HCT116 (cell line): ENCODE results near the gene CDH23. TPM values are rescaled to one million over a fixed set of nuclear protein-coding genes. Genes with fewer than 3 reads are reported as not detected.

ENCODE experiments used
- ATAC-seq: fragments of 200-7000 bp; cut with Tn5 transposase; 2 replicates; pipeline ENCODE4 v1.9.1; 2020; ENCODE audit warnings: mild to moderate bottlenecking, moderate library complexity
- BruUV-seq: library from RNA; stranded (reverse); fragments of 400-500 nt; replicated peaks from 2 replicates; lab custom pipeline; 2021; lab: Mats Ljungman, UMichigan
- CTCF ChIA-PET: fragments of 300-600 bp; sonication (Branson Sonifier 250); formaldehyde crosslinking; loops from one replicate; lab custom pipeline; 2021; ENCODE audit warnings: antibody characterized with exemption; lab: Charles Lee
- POLR2A ChIA-PET: fragments of 300-600, 350-600 bp; sonication (Branson Sonifier 250); formaldehyde crosslinking; loops from one replicate; lab custom pipeline; 2021; ENCODE audit warnings: antibody characterized with exemption; lab: Charles Lee
- RAD21 ChIA-PET, 2 experiments: fragments of 300-600 bp; sonication (Branson Sonifier 250); formaldehyde crosslinking; loops; one replicate each; lab custom pipeline; 2023; ENCODE audit warnings: low total read pairs in 2 of 2; ENCODE audit not compliant: uncharacterized antibody in 2 of 2, unreplicated experiment in 2 of 2, low non-redundant PET in 1 of 2; lab: Charles Lee
- DNase-seq: peaks from one replicate; pipeline ENCODE4 v3.0.0-alpha.2; 2010; ENCODE audit warnings: low read depth, low spot score
- H2AFZ ChIP-seq: fragments of 200-600 bp; shearing (Covaris generic), sonication (generic); 2 replicates; pipeline ENCODE4 v1.6.1; 2017; ENCODE audit warnings: low read depth, mixed run types, mixed read lengths, antibody characterized with exemption, low read length; ENCODE audit not compliant: poor library complexity, severe bottlenecking
- H3K27ac ChIP-seq: 2 replicates; pipeline ENCODE4 v1.5.1; 2012; ENCODE audit warnings: low read depth, low read length
- H3K27me3 ChIP-seq: fragments of 200-600 bp; sonication (generic); 2 replicates; pipeline ENCODE4 v1.6.1; 2016; ENCODE audit warnings: mixed run types, low read length, mixed read lengths; ENCODE audit not compliant: insufficient read depth
- H3K36me3 ChIP-seq, 2 experiments: fragments of 200-500 bp in 1 of 2; fragments of 200-600 bp in 1 of 2; sonication (Bioruptor generic) in 1 of 2; sonication (generic) in 1 of 2; 2 replicates each; pipeline versions ENCODE4 v1.5.1 to v1.6.1; 2014 to 2016; ENCODE audit warnings: low read length in 2 of 2, inconsistent platforms in 1 of 2, mixed read lengths in 1 of 2, mixed run types in 1 of 2; ENCODE audit not compliant: insufficient read depth in 2 of 2, control insufficient read depth in 1 of 2
- H3K4me1 ChIP-seq, 2 experiments: fragments of 200-600 bp in 1 of 2; sonication (generic) in 1 of 2; 2 replicates each; pipeline versions ENCODE4 v1.5.1 to v1.6.1; 2012 to 2017; ENCODE audit warnings: low read length in 2 of 2, inconsistent platforms in 1 of 2, mild to moderate bottlenecking in 1 of 2, mixed read lengths in 1 of 2, mixed run types in 1 of 2, moderate library complexity in 1 of 2; ENCODE audit not compliant: insufficient read depth in 2 of 2, control insufficient read depth in 1 of 2
- H3K4me2 ChIP-seq: fragments of 200-600 bp; sonication (generic); 2 replicates; pipeline ENCODE4 v1.6.1; 2017; ENCODE audit warnings: mixed run types, low read length, mixed read lengths
- H3K4me3 ChIP-seq, 2 experiments: fragments of 200-600 bp in 1 of 2; sonication (generic) in 1 of 2; replicated peaks in 1 of 2; 2 replicates each; pipeline ENCODE4 v1.5.1; 2011 to 2016; ENCODE audit warnings: low read length in 2 of 2, control low read depth in 1 of 2, low read depth in 1 of 2, mild to moderate bottlenecking in 1 of 2, mixed read lengths in 1 of 2, mixed run types in 1 of 2
- H3K79me2 ChIP-seq: fragments of 200-600 bp; sonication (generic); 2 replicates; pipeline ENCODE4 v1.6.1; 2017; ENCODE audit warnings: mild to moderate bottlenecking, mixed run types, low read length, moderate library complexity, mixed read lengths; ENCODE audit not compliant: insufficient read depth
- H3K9ac ChIP-seq: fragments of 200-600 bp; sonication (generic); 2 replicates; pipeline ENCODE4 v1.6.1; 2016; ENCODE audit warnings: low read length, mixed read lengths
- H3K9me2 ChIP-seq: fragments of 200-600 bp; sonication (generic), shearing (Covaris generic); 2 replicates; pipeline ENCODE4 v1.6.1; 2017; ENCODE audit warnings: mixed run types, mild to moderate bottlenecking, moderate library complexity; ENCODE audit not compliant: insufficient read depth
- H3K9me3 ChIP-seq, 2 experiments: fragments of 200-500 bp in 1 of 2; fragments of 200-600 bp in 1 of 2; sonication (Bioruptor generic) in 1 of 2; sonication (generic) in 1 of 2; 2 replicates each; pipeline ENCODE4 v1.6.1; 2014 to 2017; ENCODE audit warnings: low read length in 2 of 2, mixed read lengths in 2 of 2, inconsistent platforms in 1 of 2, low read depth in 1 of 2, mild to moderate bottlenecking in 1 of 2, mixed run types in 1 of 2, moderate library complexity in 1 of 2; ENCODE audit not compliant: control insufficient read depth in 1 of 2, insufficient read depth in 1 of 2
- H4K20me1 ChIP-seq: fragments of 200-600 bp; sonication (generic), shearing (Covaris generic); 2 replicates; pipeline ENCODE4 v1.6.1; 2017; ENCODE audit warnings: mixed run types, mild to moderate bottlenecking, moderate library complexity; ENCODE audit not compliant: insufficient read depth
- CTCF ChIP-seq, 3 experiments: fragments of 200-600 bp in 1 of 3; sonication (generic) in 1 of 3; IDR thresholded peaks in 2 of 3; conservative IDR thresholded peaks in 1 of 3; 2 replicates each; pipeline ENCODE4 v1.5.1; 2012 to 2017; ENCODE audit warnings: low read depth in 2 of 3, low read length in 2 of 3, antibody characterized with exemption in 1 of 3, borderline replicate concordance in 1 of 3, control low read depth in 1 of 3, mild to moderate bottlenecking in 1 of 3, mixed read lengths in 1 of 3, mixed run types in 1 of 3, moderate library complexity in 1 of 3; ENCODE audit not compliant: insufficient read depth in 1 of 3
- EGR1 ChIP-seq: IDR thresholded peaks from 2 replicates; pipeline ENCODE4 v1.6.1; 2012; ENCODE audit warnings: low read depth
- EZH2phosphoT487 ChIP-seq: fragments of 200-600 bp; IDR thresholded peaks from 2 replicates; pipeline ENCODE4 v1.6.1; 2018; ENCODE audit warnings: antibody characterized with exemption, borderline replicate concordance
- FOSL1 ChIP-seq: IDR thresholded peaks from 2 replicates; pipeline ENCODE4 v1.6.1; 2012; ENCODE audit warnings: low read depth
- JUND ChIP-seq: IDR thresholded peaks from 2 replicates; pipeline ENCODE4 v1.6.1; 2012
- POLR2AphosphoS5 ChIP-seq: IDR thresholded peaks from 2 replicates; pipeline ENCODE4 v1.6.1; 2011; ENCODE audit warnings: mild to moderate bottlenecking, low read depth, low read length, moderate library complexity
- REST ChIP-seq: IDR thresholded peaks from 2 replicates; pipeline ENCODE4 v1.6.1; 2012; ENCODE audit warnings: low read depth
- SIN3A ChIP-seq: IDR thresholded peaks from 2 replicates; pipeline ENCODE4 v1.6.1; 2012; ENCODE audit warnings: low read depth
- SP1 ChIP-seq: IDR thresholded peaks from 2 replicates; pipeline ENCODE4 v1.6.1; 2012; ENCODE audit warnings: low read depth
- TCF7L2 ChIP-seq: IDR thresholded peaks from 2 replicates; pipeline ENCODE4 v1.7.0; 2011; ENCODE audit warnings: borderline replicate concordance, inconsistent platforms; ENCODE audit not compliant: insufficient read depth, insufficient read length; ENCODE audit errors: extremely low read depth
- ZBTB33 ChIP-seq: IDR thresholded peaks from 2 replicates; pipeline ENCODE4 v1.6.1; 2011; ENCODE audit warnings: mild to moderate bottlenecking, low read length, moderate library complexity; ENCODE audit not compliant: insufficient replicate concordance; ENCODE audit errors: extremely low read depth
- ZFX ChIP-seq: fragments of 450-650 bp; IDR thresholded peaks from 2 replicates; pipeline ENCODE4 v1.6.1; 2017
- intact Hi-C: fragments of 100-400 bp; cut with micrococcal nuclease; formaldehyde crosslinking; loops from 2 replicates; pipeline ENCODE4 v1.10.0; 2022
- total RNA-seq: library from RNA; stranded (reverse); gene quantifications from one replicate; pipeline ENCODE4 v1.2.1, GENCODE V29; 2021; ENCODE audit not compliant: unreplicated experiment

Gene CDH23
- total RNA-seq, 1 experiment from 2014 or later: not detected

GRCh38 chr10:71492872-71493271, 96.2 kb downstream of the CDH23 start:
- DNase-seq (no peak), ATAC-seq (no peak)
- no TSS peak for BruUV-seq
- H2AFZ ChIP-seq: no peak overlapping the region
- H3K4me3 ChIP-seq: no peak overlapping the region
- no peaks in the 10 kb centered on the region for H3K36me3 ChIP-seq
- no peaks in the 10 kb centered on the region for H4K20me1 ChIP-seq
- no peaks in the 10 kb centered on the region for H3K79me2 ChIP-seq
- no peaks in the 10 kb centered on the region for H3K27me3 ChIP-seq
- intact Hi-C loops: no loop called here
- H3K9me3 ChIP-seq: no peaks in the 10 kb centered on the region
- ChIA-PET RAD21 (no interaction called here), POLR2A (no interaction called here), CTCF (interaction anchor here (1.3 to 1.5 kb wide), 2 partner anchors 173 to 204 kb away, joined by 3 read pairs; no protein-coding TSS in a partner anchor)
- TF ChIP-seq SIN3A (no peak), POLR2AphosphoS5 (no peak), CTCF (IDR thresholded peaks at IDR 0.05 in 2 of 3, conservative IDR thresholded peaks at IDR 0.05 in 1 of 3; ENCODE audit: borderline replicate concordance in 1 of 3, insufficient read depth in 1 of 3, low read depth in 2 of 3, low read length in 2 of 3) (no peak)
- H3K9ac ChIP-seq: no peak overlapping the region
- H3K9me2 ChIP-seq: no peaks in the 10 kb centered on the region; the same call in 1 of the 2 replicates
- no peak overlapping the region for H3K4me2 ChIP-seq
- no peak overlapping the region for H3K27ac ChIP-seq
- peaks cover 0 to 6% of the 10 kb centered on the region in 2 experiments; a peak in 2 of 4 replicates for H3K4me1 ChIP-seq

- no peaks in the 10 kb centered on the region for H3K9me3 ChIP-seq
- H2AFZ ChIP-seq: no peak overlapping the region
- ChIA-PET POLR2A (no interaction called here), CTCF (interaction anchor here (1.3 to 1.5 kb wide), 2 partner anchors 174 to 203 kb away, joined by 3 read pairs; no protein-coding TSS in a partner anchor), RAD21 (no interaction called here)
- no peak overlapping the region for H3K4me2 ChIP-seq
- no peak overlapping the region for H3K27ac ChIP-seq
- DNase-seq (no peak), ATAC-seq (no peak)
- no peaks in the 10 kb centered on the region for H3K79me2 ChIP-seq
- no peak overlapping the region for H3K4me3 ChIP-seq
- no peak overlapping the region for H3K9ac ChIP-seq
- H3K9me2 ChIP-seq: no peaks in the 10 kb centered on the region; the same call in 1 of the 2 replicates
- H3K36me3 ChIP-seq: no peaks in the 10 kb centered on the region
- intact Hi-C loops: no loop called here
- no TSS peak for BruUV-seq
- peaks cover 0 to 6% of the 10 kb centered on the region in 2 experiments; a peak in 2 of 4 replicates for H3K4me1 ChIP-seq
- H4K20me1 ChIP-seq: no peaks in the 10 kb centered on the region
- no peaks in the 10 kb centered on the region for H3K27me3 ChIP-seq
- TF ChIP-seq EZH2phosphoT487 (no peak), SP1 (no peak), JUND (no peak), REST (no peak), ZFX (no peak), TCF7L2 (no peak), EGR1 (no peak), ZBTB33 (no peak), FOSL1 (no peak)
Observed at GRCh38 chr10:71493741-71494140, 97.0 kb downstream of the CDH23 start.
